ENCODE measurements around the gene LGALS7B.
"Not testable (repeated sequence)": the region's sequence is repeated elsewhere in the genome, so short reads cannot be mapped to it uniquely, and the experiment has no call there.

Gene LGALS7B

GRCh38 chr19:38825936-38826335, 36.9 kb downstream of the LGALS7B start:
- not testable (repeated sequence) for DNase-seq

- no peak for DNase-seq
Observed at GRCh38 chr19:38826856-38827551, 38.0 kb downstream of the LGALS7B start.

- not testable (repeated sequence) for DNase-seq
Observed at GRCh38 chr19:38829203-38829602, 40.2 kb downstream of the LGALS7B start.

- DNase-seq = no peak
Observed at GRCh38 chr19:38830039-38830733, 41.2 kb downstream of the LGALS7B start.

- no peak for DNase-seq
Observed at GRCh38 chr19:38831142-38831605, 42.2 kb downstream of the LGALS7B start.

- DNase-seq = no peak
Observed at GRCh38 chr19:38833092-38833425, 44.1 kb downstream of the LGALS7B start.

- DNase-seq = no peak
Observed at GRCh38 chr19:38834104-38834490, 45.1 kb downstream of the LGALS7B start.

GRCh38 chr19:38834590-38834989, 45.6 kb downstream of the LGALS7B start:
- no peak for DNase-seq

GRCh38 chr19:38836159-38836982, 47.4 kb downstream of the LGALS7B start:
- DNase-seq = no peak

- DNase-seq = no peak
Observed at GRCh38 chr19:38836983-38837626, 48.1 kb downstream of the LGALS7B start.

- no peak for DNase-seq
Observed at GRCh38 chr19:38837656-38838121, 48.7 kb downstream of the LGALS7B start.

GRCh38 chr19:38838208-38838985, 49.4 kb downstream of the LGALS7B start:
- peak; percentile 55 for DNase-seq

GRCh38 chr19:38838986-38839761, 50.2 kb downstream of the LGALS7B start:
- DNase-seq = no peak

- DNase-seq = no peak
Observed at GRCh38 chr19:38839816-38840582, 51.0 kb downstream of the LGALS7B start.

- no peak for DNase-seq
Observed at GRCh38 chr19:38840583-38840968, 51.6 kb downstream of the LGALS7B start.

All from activated naive CD4-positive, alpha-beta T cell treated with Interleukin-2 at 50 U/mL for 16 hours (primary cell).